SKM-1 (cell line): ENCODE data around the gene HOXA1.

Experiments used
- DNase-seq: peaks from one replicate; lab custom pipeline; 2025; ENCODE audit not compliant: unreplicated experiment; lab: John Stamatoyannopoulos, UW

Gene HOXA1

GRCh38 chr7:27116962-27117886 is 21.4 kb upstream of the HOXA1 start:
- no peak for DNase-seq

DNA sequence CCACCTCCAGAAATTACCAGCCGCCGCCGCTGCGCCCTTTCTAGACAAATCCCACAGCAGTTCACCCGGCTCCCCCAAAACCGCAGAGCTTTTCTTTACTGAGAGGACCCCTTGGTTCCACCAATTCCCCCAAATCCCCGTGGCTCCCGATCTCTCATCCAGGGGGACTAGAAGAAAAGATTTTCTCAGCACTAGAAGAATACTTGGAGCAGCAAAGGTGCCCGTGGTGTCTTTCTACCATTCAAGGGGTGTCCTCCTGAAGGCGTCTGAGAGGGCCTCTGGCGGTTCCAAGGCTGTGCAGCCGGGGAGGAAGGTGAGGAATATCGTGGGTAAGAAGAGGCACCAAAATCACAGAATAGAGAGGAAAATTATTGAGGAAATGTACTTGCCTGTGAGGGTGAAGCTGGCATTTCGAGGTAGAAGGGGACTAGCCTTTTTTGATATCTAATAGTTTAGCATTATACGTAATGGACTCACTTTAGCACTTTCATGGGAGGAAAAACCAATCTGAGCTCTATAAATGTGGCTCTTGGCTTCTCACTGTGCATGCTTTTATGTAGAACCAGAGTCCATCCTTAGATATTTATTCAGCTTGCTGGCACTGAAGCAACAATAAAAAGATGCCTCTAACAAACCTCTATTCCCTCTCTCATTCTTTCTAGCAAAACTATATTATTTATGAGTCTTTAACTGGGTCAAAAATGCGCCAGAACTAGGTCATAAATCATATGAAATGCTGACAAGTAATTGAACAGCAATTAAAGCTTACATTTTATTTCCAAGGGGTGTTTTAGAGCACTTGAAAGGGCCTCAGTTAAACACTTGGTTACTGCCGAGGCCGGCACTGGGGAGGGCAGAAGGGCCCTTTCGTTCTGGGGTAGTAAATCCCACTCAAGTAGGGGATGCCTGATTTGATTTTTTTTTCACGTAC is 20.5 kb upstream of the HOXA1 start:
- no peak for DNase-seq

DNA sequence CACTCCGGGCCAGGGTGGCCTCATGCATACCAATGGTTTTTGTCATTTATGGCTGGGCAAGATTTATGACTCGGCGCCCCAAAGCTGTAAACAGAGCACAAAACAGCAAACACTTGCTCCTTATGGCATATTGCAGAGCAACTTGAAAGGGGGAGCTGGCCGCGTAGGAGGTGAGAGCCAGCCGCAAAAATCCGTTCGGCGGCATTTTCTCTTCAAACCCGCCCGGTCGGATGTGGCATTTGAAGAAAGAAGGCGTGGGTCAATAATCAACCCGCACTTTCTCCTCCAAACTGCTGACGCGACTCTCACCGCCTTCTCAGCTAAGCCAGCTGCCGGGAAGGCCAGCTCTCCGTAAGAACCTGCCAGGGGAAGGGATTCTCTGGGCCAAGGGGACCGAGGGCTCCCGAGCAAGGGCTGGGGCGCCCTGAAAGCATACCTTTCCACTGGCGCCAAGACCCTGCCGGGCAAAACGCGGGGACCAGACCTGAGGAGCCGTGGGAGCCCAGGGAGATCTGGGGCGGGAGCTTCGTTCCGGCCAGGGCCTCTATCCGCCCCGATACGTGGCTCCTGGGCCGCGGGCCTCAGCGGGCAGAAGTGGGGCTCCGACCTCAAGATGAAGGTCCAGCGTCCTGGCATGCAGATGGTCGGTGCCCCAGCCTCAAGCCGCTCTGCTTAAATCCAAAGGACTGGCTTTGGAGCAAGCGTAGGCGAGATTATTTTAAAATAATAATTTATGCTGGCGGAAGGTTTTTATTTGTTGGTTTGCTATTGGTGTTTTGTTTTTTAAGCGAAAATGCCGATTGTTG is 19.6 kb upstream of the HOXA1 start:
- DNase-seq = no peak

DNA sequence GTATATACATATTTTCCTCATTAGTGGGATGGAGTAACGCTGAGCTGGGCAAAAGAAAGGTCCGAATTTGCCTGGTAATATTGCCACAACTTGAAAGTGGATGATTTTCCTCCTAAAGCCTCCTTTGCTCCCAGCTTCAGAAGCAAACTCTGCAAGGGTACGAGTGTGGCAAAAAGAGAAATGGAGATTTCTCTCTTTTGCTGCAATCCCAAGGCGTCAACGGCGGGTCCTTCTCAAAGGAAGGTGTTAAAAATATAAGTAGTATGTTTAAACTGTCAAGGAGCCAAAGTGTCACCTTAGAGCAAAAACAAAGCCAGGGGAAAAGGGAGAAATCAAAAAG is 19.1 kb upstream of the HOXA1 start:
- no peak for DNase-seq

DNA sequence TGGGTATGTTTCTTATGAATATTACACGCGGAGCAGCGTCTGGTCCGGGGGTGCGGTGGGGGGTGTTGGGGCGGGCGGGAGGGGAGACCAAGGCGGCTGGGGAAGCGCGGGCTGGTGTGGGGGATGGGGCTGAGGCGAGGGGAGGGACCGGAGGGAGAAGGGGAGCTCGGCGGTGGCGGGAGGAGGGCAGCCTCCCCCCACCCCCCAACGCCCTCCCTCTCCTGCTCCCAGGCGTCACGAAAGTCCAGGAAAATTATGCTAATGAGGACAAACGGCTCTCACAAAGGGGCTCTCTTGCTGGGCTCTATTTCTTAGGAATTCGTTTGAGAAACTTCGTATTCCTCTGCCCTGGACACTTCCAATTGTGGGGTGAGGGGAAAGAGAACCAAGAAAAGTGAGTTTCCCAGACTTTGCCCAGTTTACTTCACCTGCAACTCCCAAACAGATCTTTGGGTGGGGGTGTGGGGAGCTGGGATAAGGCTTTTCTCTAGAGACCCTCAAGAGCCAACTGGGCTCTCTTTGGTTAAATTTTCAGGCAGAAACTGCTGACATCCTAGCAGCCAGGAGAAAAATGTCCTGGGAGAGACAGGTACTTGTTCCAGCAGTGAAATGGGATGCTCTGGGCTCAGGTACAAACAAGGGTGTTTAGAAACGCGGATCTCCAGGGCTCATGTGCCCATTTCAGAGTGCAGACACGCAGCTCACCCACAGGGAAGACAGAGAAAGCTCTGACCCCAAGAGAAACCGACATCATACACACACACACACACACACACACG is 18.4 kb upstream of the HOXA1 start:
- DNase-seq = no peak

GRCh38 chr7:27112955-27113949 is 17.5 kb upstream of the HOXA1 start:
- no peak for DNase-seq

DNA sequence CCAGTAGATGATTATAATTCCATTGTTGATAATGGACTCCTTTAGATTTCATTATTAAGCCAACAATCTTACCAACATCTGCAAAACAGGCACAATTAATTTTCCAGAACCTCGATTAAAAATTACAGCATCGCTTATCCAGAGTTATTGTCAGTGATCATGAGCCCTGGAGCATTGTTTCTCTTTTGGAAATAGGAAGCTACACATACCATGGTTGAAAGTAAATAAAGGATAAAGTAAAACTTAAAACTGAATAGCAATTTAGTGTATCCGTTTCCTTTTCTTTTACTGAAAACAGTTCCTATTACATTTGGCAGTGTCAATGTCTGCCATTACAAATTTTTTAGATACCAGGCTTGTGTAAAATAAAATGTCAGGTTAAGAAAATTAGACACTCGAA is 16.6 kb upstream of the HOXA1 start:
- DNase-seq = no peak

GRCh38 chr7:27111751-27112277 is 16.0 kb upstream of the HOXA1 start:
- no peak for DNase-seq

- DNase-seq = no peak
Observed at GRCh38 chr7:27111042-27111750, 15.4 kb upstream of the HOXA1 start.

GRCh38 chr7:27110186-27111031 is 14.6 kb upstream of the HOXA1 start:
- DNase-seq = no peak

DNA sequence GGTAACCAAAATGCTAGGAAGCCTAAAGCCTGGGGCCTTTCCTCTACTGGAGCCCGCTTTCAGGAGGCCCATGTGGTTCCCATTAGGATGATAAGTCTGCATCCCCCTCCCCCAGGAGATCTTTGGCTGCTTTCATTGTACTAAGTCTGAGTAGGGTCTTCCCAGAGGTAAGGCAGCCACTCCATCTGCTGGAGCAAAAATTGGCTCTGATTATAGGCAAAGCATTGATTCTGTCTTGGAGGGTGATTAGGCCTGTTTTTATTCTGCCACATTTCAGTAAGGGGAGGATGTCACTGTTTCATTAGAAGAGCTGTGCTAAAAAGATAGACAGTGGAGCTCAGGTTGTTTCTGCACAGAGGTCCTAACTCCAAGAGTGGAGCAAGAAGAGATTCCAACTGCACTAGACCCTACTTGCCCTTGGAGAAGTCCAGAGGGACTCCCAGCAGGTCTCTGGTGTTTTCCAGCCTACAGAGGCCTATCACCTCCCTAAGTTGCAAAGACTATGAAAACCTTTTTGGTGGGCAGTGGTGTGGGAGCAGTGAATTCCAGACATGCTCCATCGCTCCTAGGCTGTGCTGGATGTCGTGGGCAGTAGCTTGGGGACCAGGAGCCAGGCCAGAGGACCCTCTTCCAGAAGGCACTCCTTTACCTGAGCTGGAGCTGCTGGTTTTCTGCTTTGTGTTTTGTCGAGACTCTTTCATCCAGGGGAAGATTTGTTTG is 13.8 kb upstream of the HOXA1 start:
- DNase-seq = no peak

GRCh38 chr7:27108390-27109127 is 12.8 kb upstream of the HOXA1 start:
- no peak for DNase-seq

- no peak for DNase-seq
Observed at GRCh38 chr7:27107391-27108381, 11.9 kb upstream of the HOXA1 start.

DNA sequence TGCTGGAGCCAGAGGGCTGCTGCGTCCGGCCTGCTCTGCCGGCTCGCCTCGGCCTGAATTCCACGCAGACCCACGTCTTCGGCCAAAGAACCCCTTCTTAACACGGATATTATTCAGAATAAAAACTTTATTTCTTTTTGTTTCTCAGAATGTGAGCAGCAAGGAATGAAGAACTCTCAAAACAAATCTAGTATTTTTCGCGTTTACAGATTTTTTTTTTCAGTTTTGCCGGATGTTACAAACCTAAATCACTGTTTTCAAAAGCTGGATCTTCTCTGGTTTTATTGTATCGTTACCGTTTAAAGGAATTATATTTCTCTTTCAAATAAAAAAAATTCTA is 11.1 kb upstream of the HOXA1 start:
- no peak for DNase-seq
